Duodenal mucosa (tissue), 2 donors: ENCODE measurements around the gene TNNT3.

Experiments used
- H3K27ac ChIP-seq: one replicate; pipeline ENCODE4 v1.7.0; 2013; ENCODE audit warnings: low read depth, low read length
- H3K27me3 ChIP-seq, 2 donors: one replicate each; pipeline ENCODE4 v1.7.0; 2013; ENCODE audit warnings: low read length in 2 of 2, control low read depth in 1 of 2; ENCODE audit not compliant: insufficient read depth in 2 of 2, control insufficient read depth in 1 of 2
- H3K36me3 ChIP-seq, 2 donors: one replicate each; pipeline ENCODE4 v1.7.0; 2013; ENCODE audit warnings: low read length in 2 of 2, control low read depth in 1 of 2; ENCODE audit not compliant: insufficient read depth in 2 of 2, control insufficient read depth in 1 of 2
- H3K4me1 ChIP-seq, 2 donors: one replicate each; pipeline ENCODE4 v1.7.0; 2013; ENCODE audit warnings: low read length in 2 of 2, control low read depth in 1 of 2; ENCODE audit not compliant: insufficient read depth in 2 of 2, control insufficient read depth in 1 of 2
- H3K4me3 ChIP-seq, 2 donors: one replicate each; pipeline ENCODE4 v1.7.0; 2013; ENCODE audit warnings: low read length in 2 of 2, low read depth in 1 of 2
- H3K9ac ChIP-seq, 2 donors: one replicate each; pipeline ENCODE4 v1.7.0; 2013; ENCODE audit warnings: low read length in 2 of 2, low read depth in 1 of 2
- H3K9me3 ChIP-seq, 2 donors: one replicate each; pipeline ENCODE4 v1.7.0; 2013; ENCODE audit warnings: low read length in 2 of 2, control low read depth in 1 of 2; ENCODE audit not compliant: control insufficient read depth in 1 of 2

Gene TNNT3

GRCh38 chr11:1889941-1890855 lies 29.3 kb upstream of the TNNT3 start:
- Histone ChIP-seq H3K4me1 (peaks cover 0 to 3% of the 10 kb centered on the region in 2 donors), H3K9ac (no peak overlapping the region), H3K27me3 (no peaks in the 10 kb centered on the region), H3K36me3 (peaks cover 0 to 14% of the 10 kb centered on the region in 2 donors), H3K4me3 (no peak overlapping the region), H3K9me3 (no peaks in the 10 kb centered on the region), H3K27ac (no peak overlapping the region)

- no peaks in the 10 kb centered on the region for H3K9me3 ChIP-seq
- H3K27ac ChIP-seq = no peak overlapping the region
- no peaks in the 10 kb centered on the region for H3K27me3 ChIP-seq
- no peak overlapping the region for H3K4me3 ChIP-seq
- peaks cover 0 to 3% of the 10 kb centered on the region in 2 donors for H3K4me1 ChIP-seq
- H3K36me3 ChIP-seq = peaks cover 0 to 5% of the 10 kb centered on the region in 2 donors
- H3K9ac ChIP-seq = no peak overlapping the region
These were observed 28.4 kb upstream of the TNNT3 start for GRCh38 chr11:1890856-1891830.

GRCh38 chr11:1891831-1892115 lies 27.7 kb upstream of the TNNT3 start, which contains the start of gene PRR33:
Gene PRR33 (minus strand): TSS chr11:1891895. CDS start chr11:1890584, 1,311 bp downstream.
- Histone ChIP-seq H3K9ac (no peak within 1 kb of the TSS), H3K4me3 (no peak within 1 kb of the TSS), H3K27me3 (no peaks in the 10 kb centered on the region), H3K27ac (no peak within 1 kb of the TSS), H3K4me1 (peaks cover 0 to 3% of the 10 kb centered on the region in 2 donors), H3K36me3 (no peaks in the 10 kb centered on the region), H3K9me3 (no peaks in the 10 kb centered on the region)

- Histone ChIP-seq H3K27me3 (no peaks in the 10 kb centered on the region), H3K36me3 (no peaks in the 10 kb centered on the region), H3K4me1 (peaks cover 0 to 3% of the 10 kb centered on the region in 2 donors), H3K9ac (no peak overlapping the region), H3K27ac (no peak overlapping the region), H3K4me3 (no peak overlapping the region), H3K9me3 (no peaks in the 10 kb centered on the region)
These were observed 27.4 kb upstream of the TNNT3 start for GRCh38 chr11:1892116-1892515.

- peaks cover 0 to 3% of the 10 kb centered on the region in 2 donors for H3K4me1 ChIP-seq
- H3K27ac ChIP-seq = no peak overlapping the region
- H3K9ac ChIP-seq = no peak overlapping the region
These were observed 26.9 kb upstream of the TNNT3 start for GRCh38 chr11:1892558-1892957.

GRCh38 chr11:1893581-1894359 lies 25.7 kb upstream of the TNNT3 start:
- Histone ChIP-seq H3K4me3 (no peak overlapping the region), H3K9ac (no peak overlapping the region), H3K36me3 (no peaks in the 10 kb centered on the region), H3K4me1 (peaks cover 0 to 2% of the 10 kb centered on the region in 2 donors), H3K27ac (no peak overlapping the region), H3K27me3 (no peaks in the 10 kb centered on the region), H3K9me3 (no peaks in the 10 kb centered on the region)

More at GRCh38 chr11:1892558-1892957, 26.9 kb upstream of the TNNT3 start:
- Histone ChIP-seq H3K9me3 (no peaks in the 10 kb centered on the region), H3K27me3 (no peaks in the 10 kb centered on the region), H3K36me3 (no peaks in the 10 kb centered on the region), H3K4me3 (no peak overlapping the region)

- H3K9me3 ChIP-seq = no peaks in the 10 kb centered on the region
- no peak overlapping the region for H3K4me3 ChIP-seq
- H3K4me1 ChIP-seq = no peaks in the 10 kb centered on the region
- H3K9ac ChIP-seq = no peak overlapping the region
- no peak overlapping the region for H3K27ac ChIP-seq
- H3K27me3 ChIP-seq = no peaks in the 10 kb centered on the region
- no peaks in the 10 kb centered on the region for H3K36me3 ChIP-seq
These were observed 24.7 kb upstream of the TNNT3 start for GRCh38 chr11:1894759-1895158.

- Histone ChIP-seq H3K4me1 (no peaks in the 10 kb centered on the region), H3K9ac (no peak overlapping the region), H3K27ac (no peak overlapping the region), H3K36me3 (no peaks in the 10 kb centered on the region), H3K27me3 (no peaks in the 10 kb centered on the region), H3K9me3 (no peaks in the 10 kb centered on the region), H3K4me3 (no peak overlapping the region)
These were observed 23.0 kb upstream of the TNNT3 start for GRCh38 chr11:1896468-1896867.

- peak overlapping the region in 1 of 2 donors; percentile 3 for H3K4me3 ChIP-seq
- no peak overlapping the region for H3K9ac ChIP-seq
- H3K27ac ChIP-seq = no peak overlapping the region
- H3K9me3 ChIP-seq = no peaks in the 10 kb centered on the region
- no peaks in the 10 kb centered on the region for H3K36me3 ChIP-seq
- no peaks in the 10 kb centered on the region for H3K4me1 ChIP-seq
- H3K27me3 ChIP-seq = no peaks in the 10 kb centered on the region
These were observed 22.6 kb upstream of the TNNT3 start for GRCh38 chr11:1896923-1897322.
